ENCODE measurements around the gene SND1.
A peak's percentile ranks its signal among the peaks of the same experiment; 100 is the strongest.

Gene SND1

GRCh38 chr7:127822822-127823508 is 171.0 kb downstream of the SND1 start:
- Histone ChIP-seq H3K4me3 (ENCODE audit: control insufficient read depth in 1 of 7, extremely low read depth in 1 of 7, insufficient read depth in 4 of 7, low read depth in 2 of 7, low read length in 6 of 7) (no peak overlapping the region), H3K4me1 (ENCODE audit: control extremely low read depth in 1 of 4, control insufficient read depth in 4 of 4, insufficient read depth in 4 of 4, low read length in 3 of 4) (peaks cover 9 to 34% (median 14%) of the 10 kb centered on the region in 4 experiments), H3K27me3 (replicated peaks in 2 of 5; ENCODE audit: control insufficient read depth in 4 of 5, insufficient read depth in 5 of 5, low read length in 4 of 5) (no peaks in the 10 kb centered on the region), H3K27ac (ENCODE audit: insufficient read depth in 1 of 2, low read depth in 1 of 2, low read length in 2 of 2, poor library complexity in 1 of 2, severe bottlenecking in 2 of 2) (no peak overlapping the region), H3K9me3 (ENCODE audit: control extremely low read depth in 1 of 5, control insufficient read depth in 4 of 5, insufficient read depth in 2 of 5, low read depth in 1 of 5, low read length in 4 of 5) (no peaks in the 10 kb centered on the region), H3K36me3 (ENCODE audit: control insufficient read depth in 4 of 4, insufficient read depth in 4 of 4, low read length in 3 of 4) (peaks cover 0 to 3% (median 0%) of the 10 kb centered on the region in 4 experiments)
- 100% methylated on average over 1 of the region's 5 CpGs for WGBS (ENCODE audit: insufficient coverage)
- DNase-seq, result peak in 2 of 3 donors; percentile 34 to 56
- ChIA-PET CTCF (no interaction called here), POLR2A (interaction anchor here (0.6 kb wide), 1 partner anchor 19 kb away, joined by 6 read pairs; no protein-coding TSS in a partner anchor)

DNA sequence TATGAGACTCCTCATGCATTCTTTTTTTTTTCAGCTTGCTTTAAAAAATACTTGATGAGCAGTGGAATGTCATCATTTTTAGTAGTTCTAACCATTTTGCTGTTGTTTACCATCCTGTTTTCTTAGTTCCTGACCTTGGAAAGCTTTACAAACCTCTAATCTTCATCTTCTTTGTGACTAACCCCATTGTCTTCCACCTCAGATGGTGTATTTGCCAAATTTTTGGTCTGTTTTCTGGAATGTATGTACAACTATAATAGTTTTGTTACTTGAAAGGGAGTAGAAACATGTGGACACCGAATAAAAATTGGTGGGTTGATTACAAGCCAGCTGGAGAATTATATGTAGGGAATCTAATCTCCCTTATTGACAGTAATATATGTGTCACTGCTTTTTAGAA is 172.7 kb downstream of the SND1 start:
- peaks cover 0 to 3% (median 0%) of the 10 kb centered on the region in 4 experiments for H3K36me3 ChIP-seq (ENCODE audit: control insufficient read depth in 4 of 4, insufficient read depth in 4 of 4, low read length in 3 of 4)
- no peak overlapping the region for H3K4me3 ChIP-seq (ENCODE audit: control insufficient read depth in 1 of 7, extremely low read depth in 1 of 7, insufficient read depth in 4 of 7, low read depth in 2 of 7, low read length in 6 of 7)
- no peak for DNase-seq
- no peaks in the 10 kb centered on the region for H3K9me3 ChIP-seq (ENCODE audit: control extremely low read depth in 1 of 5, control insufficient read depth in 4 of 5, insufficient read depth in 2 of 5, low read depth in 1 of 5, low read length in 4 of 5)
- no peak overlapping the region for H3K27ac ChIP-seq (ENCODE audit: insufficient read depth in 1 of 2, low read depth in 1 of 2, low read length in 2 of 2, poor library complexity in 1 of 2, severe bottlenecking in 2 of 2)
- H3K4me1 ChIP-seq (ENCODE audit: control extremely low read depth in 1 of 4, control insufficient read depth in 4 of 4, insufficient read depth in 4 of 4, low read length in 3 of 4), result peaks cover 6 to 26% (median 11%) of the 10 kb centered on the region in 4 experiments
- H3K27me3 ChIP-seq (replicated peaks in 2 of 5; ENCODE audit: control insufficient read depth in 4 of 5, insufficient read depth in 5 of 5, low read length in 4 of 5), result no peaks in the 10 kb centered on the region
- ChIA-PET CTCF (interaction anchor here (0.9 kb wide), 1 partner anchor 27 kb away, joined by 3 read pairs; no protein-coding TSS in a partner anchor), POLR2A (no interaction called here)
- WGBS (ENCODE audit: insufficient coverage), result no CpG with 5 or more reads among the region's 1 CpG

- POLR2A ChIA-PET, result no interaction called here
- H3K9me3 ChIP-seq (ENCODE audit: control extremely low read depth in 1 of 5, control insufficient read depth in 4 of 5, insufficient read depth in 2 of 5, low read depth in 1 of 5, low read length in 4 of 5), result no peaks in the 10 kb centered on the region
- no peak for DNase-seq
These were observed 177.0 kb downstream of the SND1 start for GRCh38 chr7:127828843-127829500.

GRCh38 chr7:127831318-127832219 is 179.6 kb downstream of the SND1 start:
- WGBS (ENCODE audit: insufficient coverage), result 100% methylated on average over 2 of the region's 5 CpGs
- H3K4me1 ChIP-seq (ENCODE audit: control extremely low read depth in 1 of 4, control insufficient read depth in 4 of 4, insufficient read depth in 4 of 4, low read length in 3 of 4), result no peaks in the 10 kb centered on the region
- POLR2A ChIA-PET, result no interaction called here
- no peaks in the 10 kb centered on the region for H3K27me3 ChIP-seq (replicated peaks in 2 of 5; ENCODE audit: control insufficient read depth in 4 of 5, insufficient read depth in 5 of 5, low read length in 4 of 5)
- H3K9me3 ChIP-seq (ENCODE audit: control extremely low read depth in 1 of 5, control insufficient read depth in 4 of 5, insufficient read depth in 2 of 5, low read depth in 1 of 5, low read length in 4 of 5), result peaks cover 0 to 6% (median 0%) of the 10 kb centered on the region in 5 experiments
- no peak for DNase-seq
- H3K27ac ChIP-seq (ENCODE audit: insufficient read depth in 1 of 2, low read depth in 1 of 2, low read length in 2 of 2, poor library complexity in 1 of 2, severe bottlenecking in 2 of 2), result no peak overlapping the region
- CTCF ChIA-PET, result interaction anchor here (0.8 to 1.8 kb wide), 2 partner anchors 22 to 123 kb away, joined by 3 to 5 read pairs; no protein-coding TSS in a partner anchor
- peaks cover 0 to 7% (median 3%) of the 10 kb centered on the region in 4 experiments for H3K36me3 ChIP-seq (ENCODE audit: control insufficient read depth in 4 of 4, insufficient read depth in 4 of 4, low read length in 3 of 4)
- no peak overlapping the region for H3K4me3 ChIP-seq (ENCODE audit: control insufficient read depth in 1 of 7, extremely low read depth in 1 of 7, insufficient read depth in 4 of 7, low read depth in 2 of 7, low read length in 6 of 7)

More at GRCh38 chr7:127828843-127829500, 177.0 kb downstream of the SND1 start:
- Histone ChIP-seq H3K4me3 (ENCODE audit: control insufficient read depth in 1 of 7, extremely low read depth in 1 of 7, insufficient read depth in 4 of 7, low read depth in 2 of 7, low read length in 6 of 7) (no peak overlapping the region), H3K27ac (ENCODE audit: insufficient read depth in 1 of 2, low read depth in 1 of 2, low read length in 2 of 2, poor library complexity in 1 of 2, severe bottlenecking in 2 of 2) (no peak overlapping the region), H3K4me1 (ENCODE audit: control extremely low read depth in 1 of 4, control insufficient read depth in 4 of 4, insufficient read depth in 4 of 4, low read length in 3 of 4) (no peaks in the 10 kb centered on the region), H3K36me3 (ENCODE audit: control insufficient read depth in 4 of 4, insufficient read depth in 4 of 4, low read length in 3 of 4) (no peaks in the 10 kb centered on the region), H3K27me3 (replicated peaks in 2 of 5; ENCODE audit: control insufficient read depth in 4 of 5, insufficient read depth in 5 of 5, low read length in 4 of 5) (no peaks in the 10 kb centered on the region)
- CTCF ChIA-PET, result no interaction called here
- 100% methylated on average over 4 of the region's 4 CpGs for WGBS (ENCODE audit: insufficient coverage)

DNA sequence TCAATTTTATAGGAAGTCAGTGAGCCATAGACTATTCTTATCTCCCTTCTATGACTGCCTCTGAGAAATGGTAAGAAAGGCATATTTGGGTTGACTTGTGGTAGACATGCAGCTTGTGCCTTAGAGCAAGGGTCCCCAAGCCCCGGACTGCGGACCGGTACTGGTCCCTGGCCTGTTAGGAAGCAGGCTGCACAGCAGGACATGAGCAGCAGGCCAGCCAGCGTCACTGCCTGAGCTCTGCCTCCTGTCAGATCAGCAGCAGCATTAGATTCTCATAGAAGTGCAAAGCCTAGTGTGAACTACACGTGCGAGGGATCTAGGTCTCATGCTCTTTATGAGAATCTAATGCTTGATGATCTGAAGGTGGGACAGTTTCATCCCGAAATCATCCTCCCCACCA is 180.6 kb downstream of the SND1 start:
- Histone ChIP-seq H3K27me3 (replicated peaks in 2 of 5; ENCODE audit: control insufficient read depth in 4 of 5, insufficient read depth in 5 of 5, low read length in 4 of 5) (no peaks in the 10 kb centered on the region), H3K9me3 (ENCODE audit: control extremely low read depth in 1 of 5, control insufficient read depth in 4 of 5, insufficient read depth in 2 of 5, low read depth in 1 of 5, low read length in 4 of 5) (peaks cover 2 to 11% (median 3%) of the 10 kb centered on the region in 5 experiments), H3K4me1 (ENCODE audit: control extremely low read depth in 1 of 4, control insufficient read depth in 4 of 4, insufficient read depth in 4 of 4, low read length in 3 of 4) (no peaks in the 10 kb centered on the region), H3K36me3 (ENCODE audit: control insufficient read depth in 4 of 4, insufficient read depth in 4 of 4, low read length in 3 of 4) (peaks cover 0 to 7% (median 7%) of the 10 kb centered on the region in 4 experiments), H3K27ac (ENCODE audit: insufficient read depth in 1 of 2, low read depth in 1 of 2, low read length in 2 of 2, poor library complexity in 1 of 2, severe bottlenecking in 2 of 2) (no peak overlapping the region), H3K4me3 (ENCODE audit: control insufficient read depth in 1 of 7, extremely low read depth in 1 of 7, insufficient read depth in 4 of 7, low read depth in 2 of 7, low read length in 6 of 7) (no peak overlapping the region)
- WGBS (ENCODE audit: insufficient coverage), result 100% methylated on average over 3 of the region's 7 CpGs
- no peak for DNase-seq
- CTCF ChIA-PET, result no interaction called here
- POLR2A ChIA-PET, result no interaction called here

DNA sequence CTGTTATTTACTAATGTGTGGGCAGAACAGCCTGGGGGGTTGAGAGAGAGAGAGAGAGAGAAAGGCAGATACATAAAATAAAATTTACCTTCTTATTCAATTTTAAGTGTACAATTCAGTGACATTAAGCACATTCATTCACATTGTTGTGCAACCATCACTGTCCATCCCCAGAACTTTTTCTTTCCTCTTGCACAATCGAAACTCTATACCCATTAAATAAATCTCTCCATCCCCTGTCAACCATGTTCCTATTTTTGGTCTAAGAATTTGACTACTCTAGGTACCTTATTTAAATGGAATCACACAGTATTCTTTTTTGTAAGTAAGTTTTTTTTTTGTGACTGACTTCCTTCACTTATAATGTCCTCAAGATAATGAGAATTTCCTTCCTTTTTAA is 181.6 kb downstream of the SND1 start:
- no peaks in the 10 kb centered on the region for H3K27me3 ChIP-seq (replicated peaks in 2 of 5; ENCODE audit: control insufficient read depth in 4 of 5, insufficient read depth in 5 of 5, low read length in 4 of 5)
- no peak overlapping the region for H3K4me3 ChIP-seq (ENCODE audit: control insufficient read depth in 1 of 7, extremely low read depth in 1 of 7, insufficient read depth in 4 of 7, low read depth in 2 of 7, low read length in 6 of 7)
- peaks cover 2 to 17% (median 8%) of the 10 kb centered on the region in 5 experiments for H3K9me3 ChIP-seq (ENCODE audit: control extremely low read depth in 1 of 5, control insufficient read depth in 4 of 5, insufficient read depth in 2 of 5, low read depth in 1 of 5, low read length in 4 of 5)
- WGBS (ENCODE audit: insufficient coverage), result no CpG with 5 or more reads among the region's 1 CpG
- no peak overlapping the region for H3K27ac ChIP-seq (ENCODE audit: insufficient read depth in 1 of 2, low read depth in 1 of 2, low read length in 2 of 2, poor library complexity in 1 of 2, severe bottlenecking in 2 of 2)
- H3K36me3 ChIP-seq (ENCODE audit: control insufficient read depth in 4 of 4, insufficient read depth in 4 of 4, low read length in 3 of 4), result peaks cover 0 to 8% (median 7%) of the 10 kb centered on the region in 4 experiments
- ChIA-PET CTCF (no interaction called here), POLR2A (no interaction called here)
- no peaks in the 10 kb centered on the region for H3K4me1 ChIP-seq (ENCODE audit: control extremely low read depth in 1 of 4, control insufficient read depth in 4 of 4, insufficient read depth in 4 of 4, low read length in 3 of 4)
- DNase-seq, result no peak

Data from common myeloid progenitor, CD34-positive (primary cell).